Duodenal mucosa (tissue), 2 donors: ENCODE results near the gene ZNF740.
"Not testable (repeated sequence)": the region's sequence is repeated elsewhere in the genome, so short reads cannot be mapped to it uniquely, and the experiment has no call there.

ENCODE experiments used
- H3K27ac ChIP-seq: one replicate; pipeline ENCODE4 v1.7.0; 2013; ENCODE audit warnings: low read depth, low read length
- H3K27me3 ChIP-seq, 2 donors: one replicate each; pipeline ENCODE4 v1.7.0; 2013; ENCODE audit warnings: low read length in 2 of 2, control low read depth in 1 of 2; ENCODE audit not compliant: insufficient read depth in 2 of 2, control insufficient read depth in 1 of 2
- H3K36me3 ChIP-seq, 2 donors: one replicate each; pipeline ENCODE4 v1.7.0; 2013; ENCODE audit warnings: low read length in 2 of 2, control low read depth in 1 of 2; ENCODE audit not compliant: insufficient read depth in 2 of 2, control insufficient read depth in 1 of 2
- H3K4me1 ChIP-seq, 2 donors: one replicate each; pipeline ENCODE4 v1.7.0; 2013; ENCODE audit warnings: low read length in 2 of 2, control low read depth in 1 of 2; ENCODE audit not compliant: insufficient read depth in 2 of 2, control insufficient read depth in 1 of 2
- H3K4me3 ChIP-seq, 2 donors: one replicate each; pipeline ENCODE4 v1.7.0; 2013; ENCODE audit warnings: low read length in 2 of 2, low read depth in 1 of 2
- H3K9ac ChIP-seq, 2 donors: one replicate each; pipeline ENCODE4 v1.7.0; 2013; ENCODE audit warnings: low read length in 2 of 2, low read depth in 1 of 2
- H3K9me3 ChIP-seq, 2 donors: one replicate each; pipeline ENCODE4 v1.7.0; 2013; ENCODE audit warnings: low read length in 2 of 2, control low read depth in 1 of 2; ENCODE audit not compliant: control insufficient read depth in 1 of 2

ZNF740 gene

DNA sequence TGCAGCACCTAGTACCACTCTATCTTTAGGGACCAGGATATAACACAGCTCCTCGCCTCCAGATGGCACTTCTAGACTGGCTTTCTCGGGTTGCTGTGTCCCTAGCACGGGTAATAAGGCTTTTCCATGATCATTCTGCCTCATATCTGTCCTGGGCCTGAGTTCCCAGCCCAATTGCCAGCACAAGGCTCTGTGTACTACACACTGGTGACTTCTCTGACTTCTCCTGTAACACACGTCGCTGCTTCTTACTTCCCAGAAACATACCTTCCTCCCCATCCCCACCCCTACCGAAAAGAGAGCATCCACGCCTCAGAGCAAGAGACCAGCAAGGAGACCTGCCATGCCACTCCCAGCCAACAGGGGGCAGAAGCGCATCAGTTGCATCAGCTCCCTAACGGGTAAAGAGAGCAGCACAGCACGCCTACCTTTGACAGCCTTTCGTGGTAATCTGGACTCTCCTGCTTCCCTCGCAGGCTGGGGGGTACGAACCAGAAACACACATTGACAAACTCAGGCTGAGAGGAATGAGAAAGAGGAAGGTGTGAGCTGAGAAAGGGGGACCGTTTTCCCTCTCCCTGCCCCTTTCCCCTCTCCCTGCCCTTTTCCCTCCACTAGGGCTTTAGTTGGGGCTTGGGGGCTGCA is 21.2 kb upstream of the ZNF740 start:
- Histone ChIP-seq H3K27me3 (no peaks in the 10 kb centered on the region), H3K27ac (no peak overlapping the region), H3K36me3 (no peaks in the 10 kb centered on the region), H3K4me1 (no peaks in the 10 kb centered on the region), H3K9me3 (no peaks in the 10 kb centered on the region), H3K4me3 (no peak overlapping the region), H3K9ac (peak overlapping the region in 1 of 2 donors; percentile 2)

GRCh38 chr12:53160000-53160399 is 20.5 kb upstream of the ZNF740 start:
- Histone ChIP-seq H3K36me3 (no peaks in the 10 kb centered on the region), H3K27ac (no peak overlapping the region), H3K4me1 (no peaks in the 10 kb centered on the region), H3K27me3 (no peaks in the 10 kb centered on the region), H3K4me3 (no peak overlapping the region), H3K9me3 (no peaks in the 10 kb centered on the region), H3K9ac (no peak overlapping the region)

DNA sequence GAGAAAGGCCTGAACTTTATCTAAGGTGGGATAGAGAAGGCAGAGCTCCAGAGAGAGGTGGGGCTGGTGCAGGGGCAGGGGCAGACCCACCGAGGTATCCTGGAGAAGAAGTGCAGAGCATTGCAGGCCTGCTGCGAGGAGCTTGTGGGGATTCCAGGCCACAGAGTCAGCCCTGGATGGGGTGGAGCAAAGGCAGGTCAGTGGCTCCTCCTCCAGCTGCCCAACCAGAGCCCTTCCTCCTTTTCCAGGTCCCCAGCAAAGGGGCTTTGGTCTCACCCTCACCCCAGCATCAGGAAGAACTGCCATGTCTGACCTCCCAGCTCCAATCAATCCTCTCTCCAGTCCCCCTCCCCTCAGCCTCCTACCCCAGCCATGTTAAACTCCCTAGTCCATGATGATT is 19.8 kb upstream of the ZNF740 start:
- H3K36me3 ChIP-seq, result no peaks in the 10 kb centered on the region
- H3K4me1 ChIP-seq, result no peaks in the 10 kb centered on the region
- H3K4me3 ChIP-seq, result no peak overlapping the region
- no peak overlapping the region for H3K9ac ChIP-seq
- no peak overlapping the region for H3K27ac ChIP-seq
- no peaks in the 10 kb centered on the region for H3K27me3 ChIP-seq
- no peaks in the 10 kb centered on the region for H3K9me3 ChIP-seq

GRCh38 chr12:53161119-53161911 is 19.2 kb upstream of the ZNF740 start:
- H3K9ac ChIP-seq, result no peak overlapping the region
- no peaks in the 10 kb centered on the region for H3K36me3 ChIP-seq
- no peak overlapping the region for H3K27ac ChIP-seq
- no peaks in the 10 kb centered on the region for H3K9me3 ChIP-seq
- H3K4me1 ChIP-seq, result no peaks in the 10 kb centered on the region
- H3K4me3 ChIP-seq, result no peak overlapping the region
- no peaks in the 10 kb centered on the region for H3K27me3 ChIP-seq

GRCh38 chr12:53163008-53163407 is 17.5 kb upstream of the ZNF740 start:
- not testable (repeated sequence) for H3K4me1 ChIP-seq, H3K36me3 ChIP-seq, H3K9ac ChIP-seq, H3K27ac ChIP-seq, H3K9me3 ChIP-seq, H3K27me3 ChIP-seq, H3K4me3 ChIP-seq

GRCh38 chr12:53166837-53167236 is 13.7 kb upstream of the ZNF740 start:
- Histone ChIP-seq H3K9me3 (no peaks in the 10 kb centered on the region), H3K27ac (no peak overlapping the region), H3K9ac (no peak overlapping the region), H3K4me3 (no peak overlapping the region), H3K36me3 (peaks cover 4 to 9% of the 10 kb centered on the region in 2 donors), H3K4me1 (no peaks in the 10 kb centered on the region), H3K27me3 (no peaks in the 10 kb centered on the region)

DNA sequence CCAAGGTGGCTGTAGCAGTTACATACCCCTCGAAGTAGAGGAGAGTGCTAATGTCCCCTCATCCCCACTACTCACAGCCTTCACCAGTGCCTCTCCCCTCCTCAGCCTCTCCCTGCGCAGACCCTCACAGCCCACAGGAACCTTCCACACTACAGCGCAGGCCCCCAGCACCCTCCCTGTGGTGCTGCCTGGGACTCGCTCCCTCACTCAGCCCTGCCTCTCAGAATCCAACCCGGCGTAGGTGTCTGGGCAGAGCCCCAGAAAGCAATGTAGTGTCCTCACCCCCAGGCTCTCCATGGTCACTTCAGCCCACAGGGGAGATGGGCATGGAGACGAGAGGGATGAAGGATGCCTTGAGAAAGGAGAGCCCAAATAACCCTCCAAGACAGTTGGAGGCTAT is 10.9 kb upstream of the ZNF740 start:
- peaks cover 0 to under 1% of the 10 kb centered on the region in 2 donors for H3K4me1 ChIP-seq
- no peak overlapping the region for H3K4me3 ChIP-seq
- H3K27ac ChIP-seq, result no peak overlapping the region
- H3K9me3 ChIP-seq, result no peaks in the 10 kb centered on the region
- H3K27me3 ChIP-seq, result no peaks in the 10 kb centered on the region
- peaks cover 9% of the 10 kb centered on the region in 2 donors for H3K36me3 ChIP-seq
- no peak overlapping the region for H3K9ac ChIP-seq

DNA sequence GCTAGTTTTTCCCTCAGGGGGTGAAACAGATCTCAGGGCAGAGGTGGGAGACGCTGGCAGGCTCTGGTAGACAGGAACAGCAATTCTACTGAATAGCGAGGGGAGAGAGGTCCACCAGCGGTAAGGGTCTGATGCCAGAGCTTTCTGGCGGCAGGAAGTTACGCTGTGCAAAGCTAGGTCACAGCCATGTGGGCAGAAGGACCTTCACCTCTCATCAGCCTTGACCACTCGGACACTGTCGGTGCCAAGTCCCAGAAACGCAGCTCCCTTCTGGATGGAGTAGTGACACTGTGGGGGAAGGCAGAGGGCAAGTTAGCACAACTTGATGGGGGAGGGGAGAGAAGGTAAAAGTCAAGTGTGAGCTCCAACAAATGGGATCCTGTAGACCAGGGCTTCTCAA is 10.3 kb upstream of the ZNF740 start:
- H3K9ac ChIP-seq, result no peak overlapping the region
- H3K27ac ChIP-seq, result no peak overlapping the region
- no peaks in the 10 kb centered on the region for H3K27me3 ChIP-seq
- H3K36me3 ChIP-seq, result peaks cover 9% of the 10 kb centered on the region in 2 donors
- H3K4me3 ChIP-seq, result no peak overlapping the region
- H3K9me3 ChIP-seq, result no peaks in the 10 kb centered on the region
- peaks cover 6% of the 10 kb centered on the region in 2 donors for H3K4me1 ChIP-seq

GRCh38 chr12:53170876-53171724 is 9.4 kb upstream of the ZNF740 start:
- no peak overlapping the region for H3K9ac ChIP-seq
- no peaks in the 10 kb centered on the region for H3K9me3 ChIP-seq
- H3K4me1 ChIP-seq, result peaks cover 6 to 13% of the 10 kb centered on the region in 2 donors
- no peaks in the 10 kb centered on the region for H3K27me3 ChIP-seq
- peaks cover 9% of the 10 kb centered on the region in 2 donors for H3K36me3 ChIP-seq
- H3K27ac ChIP-seq, result no peak overlapping the region
- no peak overlapping the region for H3K4me3 ChIP-seq
